NT2/D1 (cell line): ENCODE results near the gene ICAM2.

ENCODE experiments used
- YY1 ChIP-seq: IDR thresholded peaks from 2 replicates; pipeline ENCODE4 v1.6.1; 2011; ENCODE audit not compliant: insufficient read length, insufficient read depth
- ZNF274 ChIP-seq: IDR thresholded peaks from 2 replicates; pipeline ENCODE4 v1.6.1; 2011; ENCODE audit warnings: mild to moderate bottlenecking, low read depth, low read length

DNA sequence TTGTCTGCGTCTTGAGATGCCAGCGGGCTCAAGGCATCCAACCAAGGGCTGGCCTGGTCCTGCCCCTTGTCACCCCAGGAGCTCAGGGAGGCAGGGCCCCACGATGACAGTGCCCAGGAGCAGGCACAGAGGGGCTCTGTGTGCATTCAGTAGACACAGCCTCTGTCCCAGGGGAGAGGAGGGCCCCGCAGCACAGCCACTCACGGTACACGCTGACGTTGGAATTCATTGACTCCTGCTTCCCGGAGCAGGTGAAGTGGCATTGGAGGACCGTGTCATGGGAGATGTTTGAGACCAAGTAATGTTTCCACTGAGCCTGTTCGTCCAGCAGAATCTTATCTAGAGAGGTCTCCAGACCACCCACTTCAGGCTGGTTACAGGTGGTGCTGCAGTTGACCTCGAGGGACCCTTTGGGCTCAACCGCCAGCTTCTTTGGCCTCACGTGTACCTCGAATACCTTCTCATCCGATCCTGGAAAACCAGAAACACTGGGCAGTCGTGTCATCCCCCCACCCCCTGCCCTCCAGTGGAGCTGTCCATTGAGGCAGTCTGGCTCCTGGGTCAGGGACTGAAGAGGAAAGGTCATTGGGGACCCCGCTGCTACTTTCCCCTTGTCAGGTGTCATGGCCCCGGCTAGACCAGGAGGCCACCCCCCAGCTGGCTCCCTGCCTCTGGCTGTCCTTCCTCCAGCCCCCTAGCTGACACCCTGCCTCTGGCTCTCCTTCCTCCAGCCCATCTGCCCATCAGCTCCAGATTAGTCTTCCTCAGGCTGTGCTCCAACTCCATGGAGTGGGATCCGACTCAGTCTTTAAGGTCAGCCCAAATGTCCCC lies 15.3 kb downstream of the ICAM2 start:
- TF ChIP-seq ZNF274 (no peak), YY1 (no peak)
